GM20000 (cell line): Measurements from ENCODE around the gene ELMO1.

Experiments used
- DNase-seq: peaks from one replicate; pipeline ENCODE4 v3.0.0; 2012; ENCODE audit warnings: low spot score
- TF ChIP-seq, protein P1 (sequence below): IDR thresholded peaks from 2 replicates; pipeline ENCODE4 v1.5.1; 2012; ENCODE audit warnings: mild to moderate bottlenecking, control low read depth; ENCODE audit errors: extremely low read depth, missing control alignments

The ELMO1 gene

GRCh38 chr7:37336259-37336658, 112.4 kb downstream of the ELMO1 start:
- TF ChIP-seq, protein P1, sequence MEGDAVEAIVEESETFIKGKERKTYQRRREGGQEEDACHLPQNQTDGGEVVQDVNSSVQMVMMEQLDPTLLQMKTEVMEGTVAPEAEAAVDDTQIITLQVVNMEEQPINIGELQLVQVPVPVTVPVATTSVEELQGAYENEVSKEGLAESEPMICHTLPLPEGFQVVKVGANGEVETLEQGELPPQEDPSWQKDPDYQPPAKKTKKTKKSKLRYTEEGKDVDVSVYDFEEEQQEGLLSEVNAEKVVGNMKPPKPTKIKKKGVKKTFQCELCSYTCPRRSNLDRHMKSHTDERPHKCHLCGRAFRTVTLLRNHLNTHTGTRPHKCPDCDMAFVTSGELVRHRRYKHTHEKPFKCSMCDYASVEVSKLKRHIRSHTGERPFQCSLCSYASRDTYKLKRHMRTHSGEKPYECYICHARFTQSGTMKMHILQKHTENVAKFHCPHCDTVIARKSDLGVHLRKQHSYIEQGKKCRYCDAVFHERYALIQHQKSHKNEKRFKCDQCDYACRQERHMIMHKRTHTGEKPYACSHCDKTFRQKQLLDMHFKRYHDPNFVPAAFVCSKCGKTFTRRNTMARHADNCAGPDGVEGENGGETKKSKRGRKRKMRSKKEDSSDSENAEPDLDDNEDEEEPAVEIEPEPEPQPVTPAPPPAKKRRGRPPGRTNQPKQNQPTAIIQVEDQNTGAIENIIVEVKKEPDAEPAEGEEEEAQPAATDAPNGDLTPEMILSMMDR: no peak
- peak; percentile 74 for DNase-seq

- no peak for DNase-seq
- TF ChIP-seq, protein P1: no peak
Observed at GRCh38 chr7:37333075-37333474, 115.6 kb downstream of the ELMO1 start.

DNA sequence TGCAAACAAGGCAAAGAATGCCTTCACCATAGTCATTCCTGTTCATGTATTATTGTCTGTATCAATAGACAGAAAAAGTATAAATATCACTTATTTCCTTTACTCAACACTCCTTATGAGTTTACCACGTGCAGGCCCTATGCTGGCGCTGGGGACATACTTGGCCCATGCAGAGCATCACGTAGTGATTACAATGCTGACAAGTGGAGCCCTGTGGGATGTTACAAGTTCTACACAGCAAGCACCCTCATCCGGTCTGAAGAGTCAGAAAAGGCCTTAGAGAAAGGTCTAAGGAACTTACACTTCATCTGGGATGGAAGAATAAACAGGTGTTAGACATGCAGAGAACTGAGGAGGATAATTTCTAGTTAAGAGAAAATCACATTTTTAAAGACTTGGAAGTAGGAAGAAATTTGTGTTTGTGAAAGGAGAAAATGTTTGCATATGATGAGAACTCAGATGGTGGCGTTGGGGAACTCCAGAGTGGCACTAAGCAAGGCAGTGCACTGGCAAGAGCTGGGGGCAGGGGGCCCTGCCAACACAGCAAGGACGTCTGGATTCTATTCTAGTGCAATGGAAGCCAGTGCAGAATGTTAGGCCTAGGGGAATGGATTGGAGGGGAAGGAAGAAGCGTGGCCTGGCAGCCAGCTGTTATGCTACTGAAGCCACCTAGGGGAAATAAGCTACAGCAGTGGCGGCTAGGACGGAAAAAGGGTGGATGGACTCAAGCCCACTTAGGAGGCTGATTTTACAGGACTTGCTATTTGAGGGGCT, 116.2 kb downstream of the ELMO1 start:
- no peak for DNase-seq
- TF ChIP-seq, protein P1: no peak

GRCh38 chr7:37330775-37331174, 117.9 kb downstream of the ELMO1 start:
- TF ChIP-seq, protein P1: no peak
- DNase-seq: no peak

DNA sequence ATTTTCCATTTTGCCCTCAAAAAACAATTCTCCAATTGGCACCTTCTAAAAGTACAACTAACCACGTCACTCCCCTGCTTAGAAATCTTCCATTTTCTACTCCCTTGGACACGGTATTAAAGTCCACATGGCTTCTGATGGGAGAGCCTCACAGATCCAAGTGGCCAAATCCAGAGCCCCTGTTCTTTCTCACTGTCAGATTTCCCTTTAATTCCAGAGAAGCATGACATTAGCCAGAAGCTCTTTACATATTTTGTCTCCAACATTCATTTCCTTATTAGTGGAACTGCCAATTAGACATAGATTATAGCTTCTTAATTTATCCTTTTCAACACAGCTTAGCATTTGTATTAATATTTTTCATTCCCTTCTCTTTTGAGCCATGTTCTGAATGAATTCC, 118.7 kb downstream of the ELMO1 start:
- TF ChIP-seq, protein P1: no peak
- DNase-seq: no peak

GRCh38 chr7:37327288-37327687, 121.4 kb downstream of the ELMO1 start:
- no peak for DNase-seq
- TF ChIP-seq, protein P1: no peak

GRCh38 chr7:37323966-37324365, 124.7 kb downstream of the ELMO1 start:
- DNase-seq: no peak
- TF ChIP-seq, protein P1: no peak
